Measurements from ENCODE around the gene CDADC1.

GRCh38 chr13:49302817-49303216 is 55.1 kb downstream of the CDADC1 start:
- TF ChIP-seq ATF3 (IDR thresholded peaks at IDR 0.05) (no peak), CTCF (IDR thresholded peaks at IDR 0.05; ENCODE audit: low read depth, low read length, missing input control) (no peak), FOXA1 (IDR thresholded peaks at IDR 0.05) (no peak), EGR1 (IDR thresholded peaks at IDR 0.05; ENCODE audit: low read depth in 2 of 2) (no peak), HNF4A (conservative IDR thresholded peaks at IDR 0.05) (no peak), YY1 (IDR thresholded peaks at IDR 0.05) (no peak), TAF1 (conservative IDR thresholded peaks at IDR 0.05) (no peak), REST (IDR thresholded peaks at IDR 0.05) (no peak), MAX (IDR thresholded peaks at IDR 0.05) (no peak), SP1 (IDR thresholded peaks at IDR 0.05) (no peak), ZBTB33 (IDR thresholded peaks at IDR 0.05) (no peak)
